COLO829 (cell line): Measurements from ENCODE around the gene ANKRD40.
"Not testable (repeated sequence)": the region's sequence is repeated elsewhere in the genome, so short reads cannot be mapped to it uniquely, and the experiment has no call there.

Experiments
- DNase-seq: peaks from one replicate; pipeline ENCODE4 v3.0.0; 2012; ENCODE audit warnings: low spot score

ANKRD40 gene

DNA sequence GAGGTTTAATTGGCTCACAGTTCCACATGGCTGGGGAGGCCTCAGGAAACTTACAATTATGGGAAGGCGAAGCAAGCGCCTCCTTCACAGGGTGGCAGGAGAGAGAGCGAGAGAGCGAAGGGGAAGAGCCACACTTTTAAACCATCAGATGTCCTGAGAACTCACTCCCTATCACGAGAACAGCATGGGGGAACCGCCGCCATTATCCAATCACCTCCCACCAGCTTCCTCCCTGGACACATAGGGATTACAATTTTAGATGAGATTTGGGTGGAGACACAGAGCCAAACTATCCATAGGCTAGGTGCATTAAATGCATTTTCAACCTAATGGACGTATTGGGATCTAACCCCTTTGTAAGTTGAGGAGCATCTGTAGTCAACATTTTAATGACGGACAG is 4.9 kb upstream of the ANKRD40 start:
- no peak for DNase-seq

DNA sequence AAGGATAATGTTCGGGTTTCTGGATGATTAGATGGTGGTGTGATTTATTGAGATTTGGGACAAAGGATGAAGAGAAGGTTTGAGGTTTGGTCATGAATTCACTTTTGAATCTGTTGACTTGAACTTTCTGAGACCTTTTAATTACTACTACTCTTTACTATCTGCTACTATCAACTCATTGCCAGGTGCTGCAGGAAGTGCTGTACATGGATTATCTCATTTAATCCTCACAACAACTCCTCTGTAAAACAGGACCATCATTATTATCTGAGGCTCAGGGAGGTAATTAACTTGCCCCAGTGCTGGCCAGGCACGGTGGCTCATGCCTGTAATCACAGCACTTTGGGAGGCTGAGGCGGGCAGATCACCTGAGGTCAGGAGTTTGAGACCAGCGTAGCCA is 2.9 kb upstream of the ANKRD40 start:
- no peak for DNase-seq

DNA sequence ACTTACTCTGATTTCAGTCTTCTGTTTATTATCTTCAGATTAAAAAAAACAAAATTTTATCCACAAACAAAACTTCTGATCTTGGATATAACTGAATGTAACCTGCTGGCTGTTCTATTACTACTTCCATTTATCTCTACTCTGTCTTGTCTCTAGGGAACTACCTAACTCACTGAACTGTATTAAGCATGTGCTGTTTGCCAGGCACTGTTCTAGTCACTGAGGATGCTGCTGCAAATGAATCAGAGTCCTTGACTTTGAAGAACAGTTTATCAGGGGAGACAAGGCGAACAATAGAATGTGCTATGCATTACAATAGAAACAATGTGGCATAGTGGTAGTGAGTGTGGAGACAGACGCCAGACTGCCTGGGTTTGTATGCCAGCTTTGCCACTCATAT is 2.3 kb upstream of the ANKRD40 start:
- DNase-seq, result no peak

DNA sequence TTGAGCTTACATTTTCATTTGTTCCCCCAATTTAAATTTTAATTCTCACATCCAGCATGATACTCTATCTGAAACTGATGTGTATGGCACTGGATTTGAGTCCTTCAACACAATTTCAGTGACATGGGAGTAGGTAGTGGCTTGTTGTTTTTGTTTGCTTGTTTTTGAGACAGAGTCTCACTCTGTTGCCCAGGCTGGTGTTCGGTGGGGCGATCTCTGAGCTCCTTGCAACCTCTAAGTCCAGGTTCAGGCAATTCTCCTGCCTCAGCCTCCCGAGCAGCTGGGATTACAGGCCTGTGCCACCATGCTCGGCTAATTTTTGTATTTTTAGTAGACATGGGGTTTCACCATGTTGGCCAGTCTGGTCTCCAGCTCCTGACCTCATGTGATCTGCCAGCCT is 1.3 kb upstream of the ANKRD40 start:
- DNase-seq, result not testable (repeated sequence)

DNA sequence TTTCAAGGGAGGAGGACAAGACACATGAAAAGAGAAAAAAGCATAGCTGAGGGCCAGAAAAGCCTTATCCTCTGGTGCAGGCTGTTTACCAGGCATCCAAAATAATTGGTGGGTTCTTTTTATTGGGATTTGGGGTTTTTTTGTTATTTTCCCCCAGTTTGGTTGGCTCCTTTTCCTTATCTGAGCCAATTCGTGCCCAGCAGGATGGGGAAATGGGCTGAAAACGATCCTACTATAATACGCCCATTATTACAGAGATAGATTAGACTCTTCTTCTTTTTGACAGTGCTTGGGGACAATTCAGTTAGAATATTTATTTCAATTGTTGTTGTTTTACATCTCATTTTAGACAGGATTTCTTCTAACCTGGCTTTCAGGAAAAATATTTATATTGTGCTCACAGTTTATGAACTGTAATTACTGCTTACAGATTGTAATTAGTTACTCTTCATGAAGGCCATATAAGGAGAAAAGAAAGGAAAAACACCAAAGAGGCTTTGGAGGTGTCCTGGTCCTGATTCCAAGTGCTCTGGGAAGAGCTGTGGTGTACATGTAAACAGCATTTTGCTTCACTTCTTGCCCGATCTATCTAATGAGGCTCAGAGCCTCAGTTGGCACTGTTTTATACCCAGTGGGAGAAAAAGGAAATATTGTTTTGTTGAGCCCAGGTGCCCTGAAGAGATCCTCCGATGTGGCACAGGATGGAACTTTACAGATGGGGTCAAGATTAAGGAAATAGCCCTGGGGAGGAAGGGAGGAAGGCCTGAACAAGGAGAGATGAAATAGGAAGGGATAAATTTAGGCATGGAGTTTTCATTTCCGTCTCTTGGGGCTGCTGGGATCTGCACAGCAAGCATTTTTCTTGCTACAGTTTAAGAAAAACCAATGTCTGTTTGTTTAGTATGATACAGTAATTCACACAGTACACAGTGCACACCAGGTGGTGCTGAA is 611 bp upstream of the ANKRD40 start:
- DNase-seq, result peak; percentile 45

DNA sequence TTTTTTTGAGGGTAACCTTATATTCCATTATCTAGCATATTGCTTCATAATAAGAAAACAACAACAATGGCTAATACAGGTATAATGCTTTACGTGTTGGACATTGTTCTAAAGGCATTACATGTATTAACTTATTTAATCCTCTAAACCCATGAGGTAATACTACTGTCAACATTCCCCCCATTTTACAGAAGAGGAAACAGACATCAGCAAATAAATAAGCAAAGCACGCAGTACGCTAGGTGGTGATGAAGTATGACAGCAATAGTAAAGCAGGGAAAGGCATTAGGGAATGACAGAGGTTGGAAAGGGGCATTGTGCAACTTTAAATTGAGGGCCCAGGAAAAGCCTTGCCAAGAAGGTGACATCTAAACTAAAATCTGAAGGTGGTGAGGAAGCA is 4.6 kb downstream of the ANKRD40 start:
- DNase-seq, result no peak

DNA sequence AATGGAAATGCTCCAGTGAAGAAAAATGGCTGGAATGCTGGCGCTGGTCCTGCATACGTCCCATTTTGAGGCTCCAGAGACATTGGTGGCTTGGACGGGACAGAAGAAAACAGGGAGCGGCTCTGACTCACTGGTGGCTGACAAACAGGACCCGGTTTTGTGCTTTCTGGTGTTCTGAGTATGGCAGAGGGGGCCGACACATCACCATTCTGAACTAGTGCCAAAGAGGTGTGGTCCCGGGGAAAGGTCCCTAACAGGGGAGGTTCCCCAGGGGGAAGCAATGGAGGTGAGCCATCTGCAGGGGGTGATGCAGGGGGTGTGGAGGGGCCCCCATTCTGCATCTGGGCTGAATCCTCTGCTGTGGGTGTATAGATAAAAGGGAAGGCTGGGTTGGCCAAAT is 8.3 kb downstream of the ANKRD40 start:
- no peak for DNase-seq

DNA sequence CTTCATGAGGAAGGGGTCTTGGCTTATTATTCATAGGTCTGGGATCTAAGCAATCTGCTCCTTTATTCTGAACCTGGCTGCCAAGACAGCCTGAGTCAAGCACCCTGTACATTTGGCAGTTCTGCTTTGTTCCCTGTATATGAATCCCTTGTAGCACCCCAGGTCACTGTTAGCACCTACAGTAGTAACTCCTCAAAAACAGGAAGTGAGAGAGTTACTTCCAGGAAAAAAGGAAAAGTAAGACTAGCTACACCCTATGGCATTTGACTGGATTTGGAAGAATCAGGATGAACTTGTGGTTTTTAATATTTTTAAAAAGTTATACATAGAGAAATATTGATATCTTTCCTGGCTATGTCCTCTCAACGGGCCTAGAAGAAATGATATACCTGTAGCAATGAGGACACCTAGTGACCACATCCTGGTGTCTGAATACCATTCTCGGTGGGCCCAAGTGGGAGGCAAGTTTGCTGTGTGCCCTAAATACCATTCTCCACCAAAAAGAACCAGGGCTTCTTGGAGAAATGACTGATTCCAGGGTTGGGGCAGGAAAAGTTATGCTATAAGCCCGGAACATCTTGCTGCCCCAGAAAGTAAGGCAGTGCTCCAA is 9.9 kb downstream of the ANKRD40 start:
- no peak for DNase-seq

DNA sequence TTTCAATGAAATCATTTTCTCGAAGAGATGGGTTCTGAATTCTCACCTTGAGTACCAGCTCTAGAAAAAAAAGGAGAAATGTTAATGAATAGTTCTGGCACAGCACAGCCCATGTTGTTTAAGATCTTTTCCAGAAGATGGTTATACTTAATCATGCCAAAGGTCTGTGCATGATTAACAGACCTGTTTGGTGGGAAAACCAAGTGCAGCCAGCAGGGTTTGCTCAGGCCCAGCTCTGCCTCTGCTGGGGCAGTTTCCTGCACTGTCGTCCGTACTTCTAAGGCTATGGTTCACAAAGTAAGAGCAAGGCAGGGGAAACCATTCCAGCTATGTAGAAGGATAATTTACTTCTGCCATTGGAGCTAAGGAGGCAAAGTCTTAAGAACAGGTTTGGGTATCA is 10.7 kb downstream of the ANKRD40 start:
- DNase-seq, result no peak

DNA sequence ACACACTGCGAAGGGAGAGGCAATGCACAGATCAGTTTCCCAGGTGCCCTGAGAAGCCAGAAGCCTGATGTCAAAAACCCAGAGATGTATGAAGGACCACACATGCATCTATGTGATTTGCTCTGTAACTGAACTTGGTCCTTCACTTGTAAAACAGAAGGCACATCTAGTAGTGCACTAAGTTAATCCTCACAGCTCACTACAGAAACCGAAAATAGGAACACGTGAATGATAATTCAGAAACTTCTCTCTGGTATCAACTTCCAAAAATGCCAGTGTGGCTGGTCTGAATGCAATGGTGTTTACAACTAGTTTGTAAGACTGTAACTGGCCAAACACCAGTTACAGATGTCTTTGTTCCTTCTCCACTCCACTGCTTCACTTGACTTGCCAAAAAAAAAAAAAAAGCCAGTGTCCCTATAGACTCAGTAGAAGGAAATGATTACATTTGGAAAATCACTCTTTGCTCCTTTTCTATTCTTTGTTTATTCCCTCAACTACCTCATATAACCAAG is 11.3 kb downstream of the ANKRD40 start:
- DNase-seq, result no peak

DNA sequence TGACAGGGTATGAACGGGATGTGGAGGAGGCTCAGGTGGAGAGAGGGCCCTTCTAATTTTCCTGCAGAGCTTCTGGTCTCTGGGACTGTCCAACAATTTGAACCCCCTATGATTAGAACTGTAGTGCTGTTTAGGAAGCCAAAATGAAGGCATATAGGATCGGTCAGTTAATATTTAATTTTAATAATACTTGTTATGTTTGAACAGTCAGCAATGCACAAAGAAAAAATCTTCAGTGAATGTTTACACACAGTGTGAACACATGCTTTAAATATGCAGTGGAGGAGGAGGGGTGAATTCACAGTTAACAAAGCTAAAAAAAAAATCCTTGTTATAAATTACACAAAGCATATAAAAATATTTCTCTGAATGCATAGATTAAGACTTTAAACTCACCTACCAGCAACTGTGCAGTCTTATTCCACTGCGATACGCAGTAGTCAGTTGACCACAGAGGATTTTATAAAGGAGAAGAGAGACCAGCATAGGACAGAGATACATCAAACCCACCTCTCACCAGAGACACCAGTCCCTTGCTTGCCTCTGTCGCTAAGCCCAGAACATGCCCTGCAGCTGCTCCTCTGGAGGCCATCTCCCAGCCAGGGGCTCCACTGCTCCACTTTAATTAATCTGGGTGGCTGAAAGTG is 14.6 kb downstream of the ANKRD40 start:
- DNase-seq, result no peak

DNA sequence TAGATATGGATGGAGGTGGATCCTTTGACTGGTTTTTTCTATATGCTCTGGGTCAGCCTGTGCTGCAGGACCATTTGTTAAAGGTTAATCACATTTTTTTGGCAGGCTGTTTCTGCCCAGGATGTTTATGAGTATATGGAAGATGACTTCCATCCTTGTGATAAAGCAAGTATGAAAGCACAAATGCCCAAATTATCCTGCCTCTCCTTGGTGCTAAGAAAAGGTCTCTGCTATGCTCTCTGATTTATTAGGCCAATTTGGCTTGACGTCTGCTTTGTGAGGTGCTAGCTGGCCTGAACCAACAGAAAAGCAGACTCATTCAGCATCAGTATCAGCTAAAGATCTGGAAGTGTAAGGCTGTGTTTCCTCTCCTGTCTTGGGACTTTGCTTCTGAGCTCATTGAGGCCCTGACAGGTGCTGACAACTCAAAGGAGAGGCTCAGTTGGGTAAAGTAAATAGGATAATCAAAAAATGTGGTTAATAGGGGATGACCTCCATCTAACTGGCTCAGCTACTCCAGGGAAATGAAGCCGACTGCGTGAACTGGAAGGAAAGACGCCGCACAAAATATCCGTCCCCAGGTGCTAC is 15.2 kb downstream of the ANKRD40 start:
- DNase-seq, result no peak

DNA sequence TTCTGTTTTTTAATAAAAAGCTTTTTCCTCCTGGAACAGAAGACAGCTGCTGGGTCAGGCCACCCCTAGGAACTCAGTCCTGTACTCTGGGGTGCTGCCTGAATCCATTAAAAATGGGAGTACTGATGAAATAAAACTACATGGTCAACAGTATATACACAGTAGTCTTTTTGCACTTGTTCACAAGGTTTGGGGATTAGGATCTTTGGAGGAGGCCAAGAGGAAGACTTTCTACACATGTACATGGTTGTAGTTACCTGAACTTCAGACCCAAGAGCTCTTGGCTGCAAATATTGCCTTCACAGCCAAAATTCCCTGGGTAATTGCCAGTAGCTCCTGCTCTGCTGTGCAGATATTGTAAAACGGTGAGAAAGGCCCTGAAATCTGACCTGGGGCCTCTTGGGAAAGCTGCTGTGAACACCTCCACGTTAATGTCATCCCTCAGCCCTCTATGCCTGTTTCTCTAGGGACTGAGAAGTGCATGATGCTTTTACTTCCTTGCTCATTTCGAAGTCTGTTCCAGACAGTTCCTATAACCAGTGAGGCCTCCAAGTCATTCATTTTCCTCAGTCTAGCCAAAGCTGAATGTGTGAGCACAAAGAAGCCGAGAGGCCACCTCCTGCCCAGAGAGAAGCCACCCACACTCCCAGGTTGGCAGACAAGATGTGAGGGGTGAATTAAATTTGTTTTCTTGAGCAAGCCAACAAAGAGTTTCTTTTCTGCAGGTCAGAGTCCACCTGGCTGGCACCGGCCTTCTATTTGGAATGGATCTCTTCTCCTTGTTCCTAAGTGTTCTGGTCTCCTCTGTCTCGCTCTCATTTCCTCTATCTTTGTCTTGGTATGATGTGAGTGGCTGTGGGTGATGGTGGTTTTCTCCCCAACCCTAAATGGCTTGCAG is 15.9 kb downstream of the ANKRD40 start:
- no peak for DNase-seq

DNA sequence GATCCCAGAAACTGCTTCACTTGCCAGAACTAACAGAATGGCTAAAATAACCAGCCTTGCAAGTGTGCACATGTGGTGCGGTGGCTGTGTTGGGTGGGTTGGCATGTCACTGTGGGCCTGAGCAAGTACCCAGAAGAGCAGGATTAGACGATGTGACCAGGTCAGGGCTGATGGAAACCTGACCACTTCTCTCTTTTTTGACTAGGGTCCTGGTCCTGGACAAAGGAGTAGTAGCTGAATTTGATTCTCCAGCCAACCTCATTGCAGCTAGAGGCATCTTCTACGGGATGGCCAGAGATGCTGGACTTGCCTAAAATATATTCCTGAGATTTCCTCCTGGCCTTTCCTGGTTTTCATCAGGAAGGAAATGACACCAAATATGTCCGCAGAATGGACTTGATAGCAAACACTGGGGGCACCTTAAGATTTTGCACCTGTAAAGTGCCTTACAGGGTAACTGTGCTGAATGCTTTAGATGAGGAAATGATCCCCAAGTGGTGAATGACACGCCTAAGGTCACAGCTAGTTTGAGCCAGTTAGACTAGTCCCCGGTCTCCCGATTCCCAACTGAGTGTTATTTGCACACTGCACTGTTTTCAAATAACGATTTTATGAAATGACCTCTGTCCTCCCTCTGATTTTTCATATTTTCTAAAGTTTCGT is 16.7 kb downstream of the ANKRD40 start:
- DNase-seq, result no peak

DNA sequence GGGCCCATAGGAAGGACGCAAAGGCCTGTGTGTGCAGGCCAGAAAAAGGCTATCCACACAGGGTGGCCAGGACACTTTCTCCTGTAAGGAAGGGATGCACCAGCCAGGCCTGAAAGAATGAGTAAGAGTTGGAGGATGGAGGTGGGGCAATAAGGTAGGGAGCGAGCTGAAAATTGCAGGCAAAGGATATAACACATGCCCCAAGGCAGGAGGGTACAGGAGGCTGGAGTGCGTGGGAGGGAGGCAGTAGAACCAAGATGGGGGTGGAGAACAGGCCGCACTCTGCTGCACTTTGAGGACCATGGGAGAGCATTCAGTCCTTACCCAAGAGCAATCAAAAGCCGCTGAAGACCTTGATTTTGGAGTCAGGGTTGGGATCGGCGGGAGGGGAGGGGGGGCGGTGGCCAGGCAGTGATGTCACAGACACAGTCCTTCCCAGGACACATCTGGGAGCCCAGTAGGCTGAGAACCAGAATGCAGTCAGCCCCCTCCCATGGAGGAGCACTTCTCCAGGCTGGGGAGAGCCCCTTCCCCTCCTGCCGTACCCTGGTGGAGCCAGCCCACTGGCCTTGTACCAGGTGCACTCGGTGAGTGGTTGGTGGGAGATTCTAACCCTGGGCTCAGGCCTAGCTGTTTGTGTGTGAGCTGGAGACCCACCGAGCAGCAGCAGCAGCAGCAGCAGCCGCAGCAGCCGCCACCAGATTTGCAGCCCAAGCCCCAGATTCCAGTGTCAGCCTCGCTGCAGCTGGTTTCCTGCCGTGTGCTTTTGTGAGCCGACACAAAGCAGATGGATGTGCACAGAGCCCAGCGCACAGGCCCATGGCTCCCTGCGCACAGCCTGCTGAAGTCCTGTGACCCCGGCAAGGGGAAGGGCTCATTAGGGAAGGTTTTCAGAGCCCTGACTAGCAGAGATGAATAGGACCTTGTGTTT is 17.5 kb downstream of the ANKRD40 start:
- DNase-seq, result peak; percentile 35

DNA sequence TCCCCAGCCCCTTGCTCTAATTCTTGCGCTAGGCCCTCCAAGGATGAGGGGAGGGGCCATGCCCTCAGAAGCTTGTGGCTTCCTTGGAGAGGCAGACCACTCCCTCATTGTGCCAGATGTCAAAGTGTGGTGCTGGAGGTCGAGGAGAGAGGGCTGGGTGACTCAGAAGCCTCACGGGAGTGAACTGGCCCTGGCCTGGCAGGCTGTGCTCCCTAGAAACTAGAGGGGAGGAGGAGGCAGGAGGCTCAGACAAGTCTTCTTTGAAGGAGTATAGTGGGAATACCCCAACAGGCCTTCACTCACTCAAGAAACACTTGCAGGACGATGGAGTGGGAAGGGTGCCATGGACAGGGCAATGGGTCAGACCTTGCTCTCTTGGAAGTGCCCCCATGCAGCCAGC is 18.5 kb downstream of the ANKRD40 start:
- DNase-seq, result no peak

DNA sequence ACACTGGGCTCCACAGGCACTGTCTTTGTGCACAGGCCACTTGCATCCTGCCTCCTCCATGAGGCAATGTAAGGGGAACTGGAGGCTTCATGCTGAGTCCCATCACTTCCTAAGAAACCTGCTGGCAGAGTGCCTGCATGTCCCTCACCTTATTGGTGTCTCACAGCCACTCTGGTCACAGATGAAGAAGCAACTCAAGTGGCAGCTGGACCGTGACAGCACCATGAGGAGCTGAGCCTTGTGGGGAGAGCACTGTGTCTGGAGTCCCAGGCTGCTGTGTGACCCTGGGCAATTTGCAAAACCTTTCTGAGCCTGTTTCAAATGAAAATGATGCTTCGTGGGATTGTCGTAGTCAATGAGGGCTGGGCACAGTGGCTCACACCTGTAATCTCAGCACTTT is 19.5 kb downstream of the ANKRD40 start:
- DNase-seq, result no peak

DNA sequence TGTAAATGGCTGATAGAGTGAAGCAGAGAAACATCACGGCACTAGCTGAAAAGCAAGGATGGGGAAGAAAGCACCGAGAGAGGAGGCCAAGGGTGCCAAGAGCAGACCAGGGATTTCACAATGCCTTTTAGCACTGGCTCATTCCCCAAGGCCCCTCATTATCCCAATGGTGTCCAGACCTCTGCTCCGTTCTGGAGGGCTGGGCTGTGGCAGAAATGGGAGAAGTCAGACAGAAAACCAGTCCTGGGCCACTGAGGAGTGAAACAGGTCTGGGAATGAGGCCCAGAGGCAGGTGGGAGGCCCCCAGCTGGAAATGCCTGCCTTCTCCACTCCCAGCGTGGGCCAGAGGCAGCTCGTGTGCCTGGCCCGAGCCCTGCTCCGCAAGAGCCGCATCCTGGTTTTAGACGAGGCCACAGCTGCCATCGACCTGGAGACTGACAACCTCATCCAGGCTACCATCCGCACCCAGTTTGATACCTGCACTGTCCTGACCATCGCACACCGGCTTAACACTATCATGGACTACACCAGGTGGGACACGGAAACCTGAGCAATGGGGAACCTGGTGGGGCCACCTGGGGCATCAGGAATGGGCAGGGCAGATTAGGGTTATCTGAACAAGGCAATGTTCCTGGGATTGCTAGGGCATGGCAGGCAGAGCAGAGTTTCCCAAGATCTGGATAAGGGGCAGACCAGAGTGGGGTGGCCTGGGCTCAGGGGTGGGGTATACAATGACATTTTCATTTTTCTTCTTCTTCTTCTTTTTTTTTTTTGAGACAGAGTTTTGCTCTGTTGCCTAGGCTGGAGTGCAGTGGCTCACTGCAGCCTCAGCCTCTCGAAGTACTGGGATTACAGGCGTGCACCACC is 20.3 kb downstream of the ANKRD40 start:
- DNase-seq, result no peak
